ENCODE data around the gene COL15A1. TPM values are rescaled to one million over a fixed set of nuclear protein-coding genes. Genes with fewer than 3 reads are reported as not detected.
A peak's percentile ranks its signal among the peaks of the same experiment; 100 is the strongest.

COL15A1 gene
- polyA plus RNA-seq, 4 donors = 0.22 to 12.5 (median 2.5) TPM

DNA sequence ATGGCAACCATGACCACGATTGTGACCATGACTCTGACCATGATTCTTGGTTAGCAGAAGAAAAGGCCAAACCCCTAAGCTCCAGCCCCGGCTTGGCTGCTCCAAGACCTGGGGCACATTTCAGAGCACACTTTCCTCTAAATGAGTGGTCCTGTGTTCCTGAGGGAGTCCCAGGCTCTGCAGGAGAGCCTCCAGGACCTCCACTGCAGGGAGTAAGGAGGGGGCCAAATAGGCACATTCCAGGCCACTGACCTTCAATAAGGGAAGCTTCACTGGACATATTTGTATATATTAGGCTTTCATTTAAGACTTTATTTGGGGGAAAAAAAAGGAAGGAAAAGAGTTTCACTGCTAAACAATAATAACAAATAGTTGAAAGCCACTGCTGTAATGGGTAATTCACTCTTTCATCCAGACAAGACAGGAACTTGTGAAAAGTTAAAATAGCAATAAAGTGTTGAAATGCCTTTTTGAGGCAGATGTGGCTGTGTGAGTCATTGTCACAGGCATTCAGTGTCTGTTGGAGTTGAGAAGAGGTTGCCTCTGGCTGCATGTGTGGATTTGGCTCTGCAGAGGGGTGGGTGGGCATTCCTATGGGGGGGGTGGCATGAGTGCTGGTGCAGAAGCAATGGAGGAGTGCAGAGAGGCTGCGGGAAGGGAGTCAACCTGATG, 97.3 kb downstream of the COL15A1 start:
- FAIRE-seq = no peak
- H3K27ac ChIP-seq (ENCODE audit: low read depth in 1 of 3, low read length in 2 of 3) = peak overlapping the region in 1 of 3 donors; percentile 47

DNA sequence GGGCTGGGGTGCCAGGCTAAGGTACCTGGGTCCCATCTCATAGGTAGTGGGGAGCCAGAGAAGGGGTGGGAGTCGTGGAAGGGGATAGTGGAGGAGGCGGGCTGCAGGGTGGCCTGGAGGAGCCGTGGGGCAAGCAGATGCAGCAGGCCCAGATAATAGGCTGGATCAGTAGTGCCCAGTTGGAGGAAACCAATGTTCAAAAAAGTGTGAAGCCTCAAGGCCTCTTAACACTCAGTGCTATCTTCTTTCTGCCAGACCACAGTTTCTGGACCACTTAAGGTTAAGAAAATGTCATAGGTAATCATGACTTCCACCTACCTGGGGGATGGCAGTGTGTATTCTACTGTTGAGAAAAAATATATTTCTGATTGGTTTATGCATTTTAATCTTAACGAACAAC, 97.9 kb downstream of the COL15A1 start:
- peaks cover 0 to 5% of the 10 kb centered on the region in 2 donors for H3K9me3 ChIP-seq (ENCODE audit: control insufficient read depth in 2 of 2, insufficient read depth in 1 of 2, low read depth in 1 of 2, low read length in 1 of 2)
- no peak overlapping the region for H3K4me3 ChIP-seq (ENCODE audit: low read depth in 1 of 3, low read length in 3 of 3)
- no peak overlapping the region for H3K27ac ChIP-seq (ENCODE audit: low read depth in 1 of 3, low read length in 2 of 3)
- no peak for FAIRE-seq
- no peak for DNase-seq
- H3K4me1 ChIP-seq (ENCODE audit: control insufficient read depth in 3 of 3, insufficient read depth in 2 of 3, low read depth in 1 of 3, low read length in 2 of 3) = no peaks in the 10 kb centered on the region
- H3K36me3 ChIP-seq (ENCODE audit: control insufficient read depth in 3 of 3, insufficient read depth in 2 of 3, low read depth in 1 of 3, low read length in 3 of 3) = peaks cover 0 to 3% (median 0%) of the 10 kb centered on the region in 3 donors
- H3K27me3 ChIP-seq (ENCODE audit: control insufficient read depth in 3 of 3, insufficient read depth in 3 of 3, low read length in 3 of 3) = no peaks in the 10 kb centered on the region
- 73 to 89% (median 86%) methylated on average over 4 of the region's 4 CpGs for WGBS, 3 donors

More for the DNA sequence above, 97.3 kb downstream of the COL15A1 start:
- no peak for DNase-seq
- H3K36me3 ChIP-seq (ENCODE audit: control insufficient read depth in 3 of 3, insufficient read depth in 2 of 3, low read depth in 1 of 3, low read length in 3 of 3) = peaks cover 0 to 3% (median 0%) of the 10 kb centered on the region in 3 donors
- H3K4me1 ChIP-seq (ENCODE audit: control insufficient read depth in 3 of 3, insufficient read depth in 2 of 3, low read depth in 1 of 3, low read length in 2 of 3) = no peaks in the 10 kb centered on the region
- H3K9me3 ChIP-seq (ENCODE audit: control insufficient read depth in 2 of 2, insufficient read depth in 1 of 2, low read depth in 1 of 2, low read length in 1 of 2) = peaks cover 0 to 5% of the 10 kb centered on the region in 2 donors
- no peaks in the 10 kb centered on the region for H3K27me3 ChIP-seq (ENCODE audit: control insufficient read depth in 3 of 3, insufficient read depth in 3 of 3, low read length in 3 of 3)
- 77 to 81% (median 80%) methylated on average over 3 of the region's 3 CpGs for WGBS, 3 donors
- H3K4me3 ChIP-seq (ENCODE audit: low read depth in 1 of 3, low read length in 3 of 3) = no peak overlapping the region

DNA sequence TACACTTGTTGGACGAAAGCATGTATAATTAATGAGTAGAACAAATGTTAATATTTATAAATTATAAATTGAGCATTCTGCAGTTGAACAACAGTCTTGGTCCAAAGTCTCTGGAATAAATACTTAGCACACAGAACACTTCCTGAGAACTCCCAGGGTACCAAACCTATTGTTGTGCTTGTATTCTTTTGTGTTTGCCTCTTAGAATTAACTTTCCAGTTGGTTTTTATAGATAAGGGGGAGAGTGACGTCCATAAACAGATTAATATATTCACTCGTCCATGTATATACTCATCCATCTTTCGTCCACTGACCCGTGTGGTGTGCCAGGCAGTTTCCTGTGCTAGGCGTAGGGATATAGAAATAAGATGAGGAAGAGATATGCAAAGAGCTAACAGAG, 98.9 kb downstream of the COL15A1 start:
- no peaks in the 10 kb centered on the region for H3K27me3 ChIP-seq (ENCODE audit: control insufficient read depth in 3 of 3, insufficient read depth in 3 of 3, low read length in 3 of 3)
- DNase-seq = no peak
- H3K36me3 ChIP-seq (ENCODE audit: control insufficient read depth in 3 of 3, insufficient read depth in 2 of 3, low read depth in 1 of 3, low read length in 3 of 3) = peaks cover 0 to 3% (median 0%) of the 10 kb centered on the region in 3 donors

DNA sequence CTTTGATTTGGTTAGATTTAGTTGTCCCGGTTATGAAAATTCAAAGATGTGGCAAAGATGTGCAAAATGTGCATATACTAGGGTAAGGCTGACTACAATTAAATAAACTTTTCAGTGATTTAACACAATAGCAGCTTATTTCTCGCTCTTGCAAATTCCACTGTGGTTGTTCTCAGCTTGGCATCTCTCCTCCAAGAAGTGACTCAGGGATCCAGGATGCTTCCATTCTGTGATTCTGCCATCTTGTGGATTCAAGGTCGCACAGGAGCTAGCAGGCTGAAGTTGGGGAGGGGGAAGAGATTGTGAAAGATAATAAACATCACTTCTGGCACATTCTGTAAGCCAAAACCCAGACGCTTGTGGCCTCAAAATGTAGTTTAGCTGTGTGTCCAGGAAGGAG, 101.1 kb downstream of the COL15A1 start:
- H3K4me1 ChIP-seq (ENCODE audit: control insufficient read depth in 3 of 3, insufficient read depth in 2 of 3, low read depth in 1 of 3, low read length in 2 of 3) = no peaks in the 10 kb centered on the region
- 73 to 88% (median 76%) methylated on average over 4 of the region's 4 CpGs for WGBS, 3 donors
- DNase-seq (no peak), FAIRE-seq (no peak)
- H3K4me3 ChIP-seq (ENCODE audit: low read depth in 1 of 3, low read length in 3 of 3) = no peak overlapping the region
- peaks cover 0 to 5% of the 10 kb centered on the region in 2 donors for H3K9me3 ChIP-seq (ENCODE audit: control insufficient read depth in 2 of 2, insufficient read depth in 1 of 2, low read depth in 1 of 2, low read length in 1 of 2)
- H3K27ac ChIP-seq (ENCODE audit: low read depth in 1 of 3, low read length in 2 of 3) = no peak overlapping the region
- peaks cover 0 to 3% (median 0%) of the 10 kb centered on the region in 3 donors for H3K36me3 ChIP-seq (ENCODE audit: control insufficient read depth in 3 of 3, insufficient read depth in 2 of 3, low read depth in 1 of 3, low read length in 3 of 3)
- H3K27me3 ChIP-seq (ENCODE audit: control insufficient read depth in 3 of 3, insufficient read depth in 3 of 3, low read length in 3 of 3) = no peaks in the 10 kb centered on the region

More for the DNA sequence above, 98.9 kb downstream of the COL15A1 start:
- no peak overlapping the region for H3K4me3 ChIP-seq (ENCODE audit: low read depth in 1 of 3, low read length in 3 of 3)
- H3K9me3 ChIP-seq (ENCODE audit: control insufficient read depth in 2 of 2, insufficient read depth in 1 of 2, low read depth in 1 of 2, low read length in 1 of 2) = peaks cover 0 to 5% of the 10 kb centered on the region in 2 donors
- WGBS, 3 donors = 79 to 87% (median 85%) methylated on average over 6 of the region's 6 CpGs
- no peak for FAIRE-seq
- no peaks in the 10 kb centered on the region for H3K4me1 ChIP-seq (ENCODE audit: control insufficient read depth in 3 of 3, insufficient read depth in 2 of 3, low read depth in 1 of 3, low read length in 2 of 3)
- H3K27ac ChIP-seq (ENCODE audit: low read depth in 1 of 3, low read length in 2 of 3) = no peak overlapping the region

DNA sequence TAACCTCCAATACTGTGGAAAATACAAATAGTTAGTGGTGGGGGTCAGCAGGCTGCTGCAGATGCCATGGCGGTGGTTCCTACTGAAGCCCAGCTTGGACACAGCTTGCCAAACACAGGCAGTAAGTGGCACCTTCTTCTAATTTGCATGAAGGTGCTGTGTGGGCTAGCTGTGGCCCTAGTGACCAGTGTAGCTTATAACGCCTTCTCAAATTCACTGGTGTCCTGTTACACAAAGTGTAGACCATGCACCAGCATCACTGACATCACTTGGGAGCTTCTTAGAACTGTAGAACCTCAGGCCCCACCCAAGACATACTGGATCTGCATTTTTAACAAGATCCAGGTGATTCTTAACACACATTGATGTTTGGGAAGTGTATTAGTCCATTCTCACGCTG, 102.4 kb downstream of the COL15A1 start:
- FAIRE-seq = no peak
- Histone ChIP-seq H3K9me3 (ENCODE audit: control insufficient read depth in 2 of 2, insufficient read depth in 1 of 2, low read depth in 1 of 2, low read length in 1 of 2) (peaks cover 0 to 5% of the 10 kb centered on the region in 2 donors), H3K36me3 (ENCODE audit: control insufficient read depth in 3 of 3, insufficient read depth in 2 of 3, low read depth in 1 of 3, low read length in 3 of 3) (peaks cover 0 to 3% (median 0%) of the 10 kb centered on the region in 3 donors), H3K27me3 (ENCODE audit: control insufficient read depth in 3 of 3, insufficient read depth in 3 of 3, low read length in 3 of 3) (no peaks in the 10 kb centered on the region), H3K4me1 (ENCODE audit: control insufficient read depth in 3 of 3, insufficient read depth in 2 of 3, low read depth in 1 of 3, low read length in 2 of 3) (no peaks in the 10 kb centered on the region), H3K4me3 (ENCODE audit: low read depth in 1 of 3, low read length in 3 of 3) (no peak overlapping the region), H3K27ac (ENCODE audit: low read depth in 1 of 3, low read length in 2 of 3) (no peak overlapping the region)
- DNase-seq = no peak
- 92 to 95% (median 92%) methylated on average over 3 of the region's 3 CpGs for WGBS, 3 donors

DNA sequence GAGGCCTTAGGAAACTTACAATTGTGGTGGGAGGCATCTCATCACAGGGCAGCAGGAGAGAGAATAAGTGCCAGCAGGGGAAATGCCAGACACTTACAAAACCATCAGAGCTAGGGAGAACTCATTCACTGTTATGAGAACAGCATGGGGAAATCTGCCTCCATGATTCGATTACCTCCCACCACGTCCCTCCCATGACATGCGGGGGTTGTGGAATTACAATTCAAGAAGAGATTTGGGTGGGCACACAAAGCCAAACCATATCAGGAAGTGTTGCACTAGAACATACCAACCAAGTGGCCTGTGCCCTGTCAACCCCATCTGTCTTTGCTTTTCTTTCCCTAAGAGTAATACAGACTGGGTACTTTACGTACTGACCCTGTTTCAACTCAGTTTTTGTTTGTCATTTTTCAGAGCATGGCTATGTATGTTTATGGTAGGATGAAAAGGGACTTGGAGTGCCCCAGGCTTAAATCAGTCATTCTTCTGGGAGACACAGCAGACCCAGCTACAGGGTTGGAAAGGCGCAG, 102.9 kb downstream of the COL15A1 start:
- Histone ChIP-seq H3K4me1 (ENCODE audit: control insufficient read depth in 3 of 3, insufficient read depth in 2 of 3, low read depth in 1 of 3, low read length in 2 of 3) (peaks cover 0 to 2% (median 0%) of the 10 kb centered on the region in 3 donors), H3K27ac (ENCODE audit: low read depth in 1 of 3, low read length in 2 of 3) (no peak overlapping the region), H3K9me3 (ENCODE audit: control insufficient read depth in 2 of 2, insufficient read depth in 1 of 2, low read depth in 1 of 2, low read length in 1 of 2) (peaks cover 0 to 5% of the 10 kb centered on the region in 2 donors), H3K27me3 (ENCODE audit: control insufficient read depth in 3 of 3, insufficient read depth in 3 of 3, low read length in 3 of 3) (no peaks in the 10 kb centered on the region), H3K4me3 (ENCODE audit: low read depth in 1 of 3, low read length in 3 of 3) (no peak overlapping the region), H3K36me3 (ENCODE audit: control insufficient read depth in 3 of 3, insufficient read depth in 2 of 3, low read depth in 1 of 3, low read length in 3 of 3) (peaks cover 0 to 3% (median 0%) of the 10 kb centered on the region in 3 donors)
- 91 to 95% (median 93%) methylated on average over 5 of the region's 5 CpGs for WGBS, 3 donors
- DNase-seq (no peak), FAIRE-seq (no peak)

DNA sequence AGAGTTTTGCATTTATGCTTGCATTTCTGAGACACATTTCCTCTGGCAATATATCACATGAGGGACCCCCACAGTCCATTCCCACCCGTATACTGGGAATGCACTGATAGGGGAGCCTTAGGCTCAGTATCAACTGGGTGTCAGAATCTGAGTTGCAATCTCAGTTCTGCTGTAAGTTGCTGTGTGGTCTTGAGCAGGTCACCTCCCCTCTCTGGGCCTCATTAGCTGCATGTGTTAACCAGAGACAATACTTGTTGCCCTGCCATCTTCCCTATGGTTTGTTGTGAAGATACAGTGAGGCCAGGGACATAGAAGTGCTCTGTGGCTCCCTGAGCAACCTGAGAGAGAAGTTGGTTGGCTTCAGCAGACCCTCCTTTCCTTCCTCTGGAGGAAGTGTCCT, 105.5 kb downstream of the COL15A1 start:
- 83 to 92% (median 92%) methylated on average over 1 of the region's 1 CpG for WGBS, 3 donors
- no peak overlapping the region for H3K4me3 ChIP-seq (ENCODE audit: low read depth in 1 of 3, low read length in 3 of 3)
- H3K27me3 ChIP-seq (ENCODE audit: control insufficient read depth in 3 of 3, insufficient read depth in 3 of 3, low read length in 3 of 3) = no peaks in the 10 kb centered on the region
- H3K9me3 ChIP-seq (ENCODE audit: control insufficient read depth in 2 of 2, insufficient read depth in 1 of 2, low read depth in 1 of 2, low read length in 1 of 2) = peaks cover 0 to 5% of the 10 kb centered on the region in 2 donors
- FAIRE-seq (no peak), DNase-seq (no peak)
- H3K4me1 ChIP-seq (ENCODE audit: control insufficient read depth in 3 of 3, insufficient read depth in 2 of 3, low read depth in 1 of 3, low read length in 2 of 3) = peaks cover 0 to 4% (median 0%) of the 10 kb centered on the region in 3 donors
- peaks cover 0 to 3% (median 0%) of the 10 kb centered on the region in 3 donors for H3K36me3 ChIP-seq (ENCODE audit: control insufficient read depth in 3 of 3, insufficient read depth in 2 of 3, low read depth in 1 of 3, low read length in 3 of 3)
- no peak overlapping the region for H3K27ac ChIP-seq (ENCODE audit: low read depth in 1 of 3, low read length in 2 of 3)

DNA sequence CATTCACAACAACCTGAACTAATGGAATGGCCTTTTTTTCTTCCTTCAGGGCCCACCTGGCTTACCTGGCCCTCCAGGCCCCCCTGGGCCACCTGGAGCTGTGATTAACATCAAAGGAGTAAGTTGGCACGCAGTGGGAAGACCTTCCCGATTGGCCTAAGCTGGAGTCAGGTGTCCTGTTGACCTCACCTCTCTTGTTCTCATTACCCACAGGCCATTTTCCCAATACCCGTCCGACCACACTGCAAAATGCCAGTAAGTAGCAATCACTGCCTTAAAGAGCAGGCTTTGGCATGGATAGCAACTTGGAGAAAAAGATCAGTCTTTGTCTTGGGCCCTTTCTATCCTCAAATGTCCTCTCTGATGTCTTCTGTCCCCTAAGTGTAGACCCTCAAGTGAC, 105.9 kb downstream of the COL15A1 start:
- H3K27ac ChIP-seq (ENCODE audit: low read depth in 1 of 3, low read length in 2 of 3) = no peak overlapping the region
- no peaks in the 10 kb centered on the region for H3K27me3 ChIP-seq (ENCODE audit: control insufficient read depth in 3 of 3, insufficient read depth in 3 of 3, low read length in 3 of 3)
- DNase-seq (no peak), FAIRE-seq (no peak)
- 76 to 86% (median 79%) methylated on average over 4 of the region's 4 CpGs for WGBS, 3 donors
- H3K9me3 ChIP-seq (ENCODE audit: control insufficient read depth in 2 of 2, insufficient read depth in 1 of 2, low read depth in 1 of 2, low read length in 1 of 2) = peaks cover 0 to 5% of the 10 kb centered on the region in 2 donors
- peaks cover 0 to 4% (median 0%) of the 10 kb centered on the region in 3 donors for H3K4me1 ChIP-seq (ENCODE audit: control insufficient read depth in 3 of 3, insufficient read depth in 2 of 3, low read depth in 1 of 3, low read length in 2 of 3)
- H3K4me3 ChIP-seq (ENCODE audit: low read depth in 1 of 3, low read length in 3 of 3) = no peak overlapping the region
- peaks cover 0 to 3% (median 0%) of the 10 kb centered on the region in 3 donors for H3K36me3 ChIP-seq (ENCODE audit: control insufficient read depth in 3 of 3, insufficient read depth in 2 of 3, low read depth in 1 of 3, low read length in 3 of 3)

Measured in small intestine (tissue), 7 donors.